GM10248 (cell line): Measurements from ENCODE around the gene AK8.

Experiments
- CTCF ChIA-PET: fragments of 300-600 bp; sonication (Branson Sonifier 250); formaldehyde crosslinking; extraction: SDS; loops from one replicate; lab custom pipeline; 2021; ENCODE audit warnings: antibody characterized with exemption; lab: Yijun Ruan, JAX
- POLR2A ChIA-PET: fragments of 350-650 bp; sonication (Branson Sonifier 250); formaldehyde crosslinking; extraction: SDS; loops from one replicate; lab custom pipeline; 2020; ENCODE audit warnings: antibody characterized with exemption; lab: Yijun Ruan, JAX
- DNase-seq: peaks from one replicate; pipeline ENCODE4 v3.0.0; 2012; ENCODE audit errors: extremely low spot score
- CTCF ChIP-seq: IDR thresholded peaks from 2 replicates; pipeline ENCODE4 v1.5.1; 2012; ENCODE audit warnings: mild to moderate bottlenecking, low read depth; ENCODE audit errors: extremely low read depth, missing control alignments, control extremely low read depth

AK8 gene

GRCh38 chr9:132702254-132702653 is 175.8 kb downstream of the AK8 start:
- ChIA-PET POLR2A (no interaction called here), CTCF (no interaction called here)
- DNase-seq, result no peak
- TF ChIP-seq CTCF, result no peak

GRCh38 chr9:132699956-132700355 is 178.1 kb downstream of the AK8 start:
- CTCF ChIA-PET, result interaction anchor here (1.6 kb wide), 1 partner anchor 69 kb away, joined by 4 read pairs; no protein-coding TSS in a partner anchor
- TF ChIP-seq CTCF, result no peak
- DNase-seq, result no peak
- POLR2A ChIA-PET, result no interaction called here

GRCh38 chr9:132698989-132699388 is 179.1 kb downstream of the AK8 start:
- CTCF ChIA-PET, result interaction anchor here (1.0 to 1.6 kb wide), 2 partner anchors 28 to 70 kb away, joined by 3 to 4 read pairs; partner anchors contain the start of gene GTF3C4
- no peak for DNase-seq
- no peak for TF ChIP-seq CTCF
- POLR2A ChIA-PET, result no interaction called here

GRCh38 chr9:132697230-132697629 is 180.9 kb downstream of the AK8 start:
- ChIA-PET POLR2A (no interaction called here), CTCF (no interaction called here)
- DNase-seq, result no peak
- no peak for TF ChIP-seq CTCF

- DNase-seq, result no peak
- peak; percentile 25 for TF ChIP-seq CTCF
- CTCF ChIA-PET, result interaction anchor here (1.0 kb wide), 1 partner anchor 14 kb away, joined by 3 read pairs; no protein-coding TSS in a partner anchor
- POLR2A ChIA-PET, result no interaction called here
These were observed 183.9 kb downstream of the AK8 start for GRCh38 chr9:132694144-132694543.

- ChIA-PET CTCF (interaction anchor here (1.0 kb wide), 1 partner anchor 50 kb away, joined by 4 read pairs; no protein-coding TSS in a partner anchor), POLR2A (no interaction called here)
- TF ChIP-seq CTCF, result no peak
- no peak for DNase-seq
These were observed 187.4 kb downstream of the AK8 start for GRCh38 chr9:132690696-132691095.
